GM18505 (cell line): ENCODE results near the gene TIAM1.

ENCODE experiments used
- ATAC-seq: cut with Tn5 transposase; IDR thresholded peaks from one replicate; pipeline ENCODE4 v1.9.1; 2021; ENCODE audit not compliant: unreplicated experiment
- POLR2A ChIP-seq: IDR thresholded peaks from 4 replicates; pipeline ENCODE4 v1.6.1; 2011; ENCODE audit warnings: borderline replicate concordance; ENCODE audit not compliant: insufficient read depth, insufficient read length; ENCODE audit errors: extremely low read depth

The TIAM1 gene

DNA sequence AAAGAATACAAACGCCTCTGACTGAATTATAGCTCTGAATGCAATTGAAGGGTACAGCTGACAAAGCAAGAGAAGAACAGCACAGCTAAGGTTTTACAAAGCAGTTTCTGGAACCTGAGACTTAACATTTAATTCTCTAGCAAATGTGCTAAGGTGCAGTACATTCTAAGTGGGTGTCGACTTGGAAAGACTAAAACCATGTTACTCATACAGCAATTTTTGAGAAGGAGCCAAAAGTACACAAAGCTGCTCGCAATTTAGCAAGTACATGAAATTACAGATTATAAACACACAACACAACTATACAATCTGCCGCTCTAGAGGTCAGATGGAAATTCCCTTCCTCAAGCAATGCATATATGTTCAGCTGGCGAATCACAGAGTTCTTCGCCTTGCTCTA is 121.9 kb downstream of the TIAM1 start:
- no peak for TF ChIP-seq POLR2A
- no peak for ATAC-seq

DNA sequence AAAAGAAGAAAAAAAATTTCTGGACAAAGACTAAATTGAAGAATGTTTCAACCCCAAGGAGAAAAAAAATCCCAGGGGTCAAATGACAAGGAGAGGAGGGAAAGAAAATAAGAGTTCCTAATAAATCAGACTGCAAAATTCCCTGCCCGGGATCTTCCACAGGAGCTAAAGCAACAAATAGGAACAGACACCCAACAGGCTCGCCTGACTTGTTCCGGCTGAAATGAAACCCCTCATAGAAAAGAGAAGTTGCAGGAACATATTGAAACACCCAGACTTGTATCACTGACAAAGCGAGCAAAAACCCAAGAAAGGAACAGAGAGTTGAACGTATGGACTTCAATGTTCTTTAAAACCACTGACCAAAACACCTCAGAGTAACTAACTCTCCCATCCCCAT is 123.0 kb downstream of the TIAM1 start:
- no peak for TF ChIP-seq POLR2A
- ATAC-seq, result no peak

DNA sequence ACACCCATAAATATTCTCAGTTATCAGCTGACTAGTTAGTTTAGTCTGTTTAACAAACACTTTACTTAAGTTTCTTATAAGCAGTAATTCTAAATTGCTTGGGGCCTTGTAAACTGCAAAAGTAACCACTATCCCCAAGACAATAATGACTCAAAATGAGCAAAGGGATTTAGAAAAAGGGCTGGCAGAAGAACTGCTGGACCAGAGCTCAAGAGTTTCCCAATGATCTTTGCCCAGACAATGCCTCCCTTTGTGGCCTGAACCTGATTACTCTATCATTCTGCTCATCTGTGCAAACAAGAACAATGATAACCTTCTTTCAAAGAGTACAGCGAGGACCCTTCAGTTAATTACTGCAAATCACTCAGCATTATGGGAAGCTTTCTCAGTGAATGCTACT is 123.5 kb downstream of the TIAM1 start:
- ATAC-seq, result no peak
- no peak for TF ChIP-seq POLR2A

DNA sequence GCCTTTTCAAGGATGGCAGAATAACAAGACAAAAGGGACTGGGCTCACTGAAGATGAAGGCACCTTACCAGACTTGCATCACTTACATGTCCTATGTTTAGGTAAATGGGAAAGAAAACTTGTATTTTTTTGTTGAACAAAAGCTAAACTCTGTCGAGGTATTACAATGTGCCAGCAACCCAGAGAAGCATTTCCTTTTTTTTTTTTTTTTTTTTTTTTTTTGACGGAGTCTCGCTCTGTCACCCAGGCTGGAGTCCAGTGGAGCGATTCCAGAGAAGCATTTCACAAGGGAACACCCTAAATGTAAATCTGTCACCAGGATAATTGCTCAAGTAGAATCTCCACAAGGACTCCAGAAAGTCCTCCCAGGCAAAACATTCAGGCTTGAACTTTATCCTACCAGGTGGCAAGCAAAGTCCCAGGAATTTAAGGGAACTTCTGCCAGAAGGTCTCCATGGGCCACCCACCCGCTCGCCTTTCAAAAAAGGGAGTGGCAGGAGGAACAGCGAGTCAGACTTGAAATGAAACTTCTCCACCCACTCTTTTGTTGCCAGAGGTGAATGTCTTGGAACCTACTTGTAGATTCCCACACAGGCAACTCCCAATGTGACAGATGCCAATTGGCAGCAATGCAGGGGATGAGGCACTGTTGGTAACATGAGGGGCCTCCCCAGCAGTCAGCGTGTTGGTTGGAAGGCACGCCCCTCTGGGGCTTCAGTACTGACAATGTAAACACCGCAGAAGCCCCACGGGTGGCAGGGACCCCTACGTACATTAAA is 125.0 kb downstream of the TIAM1 start:
- TF ChIP-seq POLR2A, result no peak
- ATAC-seq, result no peak

DNA sequence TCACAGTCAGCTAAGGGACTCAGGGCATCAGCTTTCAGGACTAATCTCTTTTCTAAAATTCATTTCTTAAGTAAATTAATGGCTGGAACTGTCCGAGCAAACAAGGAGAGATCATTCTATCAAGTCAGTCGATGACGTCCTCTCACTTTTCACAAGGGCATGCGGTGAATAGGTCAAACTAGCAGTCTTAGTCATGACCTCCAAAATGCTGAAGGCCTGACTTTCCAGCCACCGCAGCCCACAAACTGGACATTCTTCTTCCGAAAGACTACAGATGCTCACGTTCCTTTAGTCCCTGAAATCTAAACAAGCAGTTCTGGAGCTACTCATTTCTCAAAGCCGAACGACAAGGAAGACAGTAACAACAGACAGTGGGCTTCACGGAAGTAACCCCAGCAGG is 127.9 kb downstream of the TIAM1 start:
- no peak for TF ChIP-seq POLR2A
- ATAC-seq, result no peak

DNA sequence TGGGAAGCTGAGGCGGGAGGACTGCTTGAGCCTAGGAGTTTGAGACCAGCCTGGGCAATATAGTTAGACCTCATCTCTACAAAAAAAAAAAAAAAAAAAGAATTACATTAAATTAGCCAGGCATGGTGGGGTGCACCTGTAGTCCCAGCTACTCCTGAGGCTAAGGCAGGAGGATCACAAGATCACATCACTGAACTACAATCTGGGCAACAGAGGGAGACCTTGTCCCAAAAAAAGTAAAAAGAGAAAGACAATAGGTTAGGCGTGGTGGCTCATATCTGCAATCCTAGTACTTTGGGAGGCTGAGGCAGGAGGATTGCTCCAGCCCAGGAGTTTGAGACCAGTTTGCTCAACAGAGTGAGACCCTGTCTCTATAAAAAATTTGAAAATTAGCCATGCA is 130.3 kb downstream of the TIAM1 start:
- ATAC-seq, result no peak

DNA sequence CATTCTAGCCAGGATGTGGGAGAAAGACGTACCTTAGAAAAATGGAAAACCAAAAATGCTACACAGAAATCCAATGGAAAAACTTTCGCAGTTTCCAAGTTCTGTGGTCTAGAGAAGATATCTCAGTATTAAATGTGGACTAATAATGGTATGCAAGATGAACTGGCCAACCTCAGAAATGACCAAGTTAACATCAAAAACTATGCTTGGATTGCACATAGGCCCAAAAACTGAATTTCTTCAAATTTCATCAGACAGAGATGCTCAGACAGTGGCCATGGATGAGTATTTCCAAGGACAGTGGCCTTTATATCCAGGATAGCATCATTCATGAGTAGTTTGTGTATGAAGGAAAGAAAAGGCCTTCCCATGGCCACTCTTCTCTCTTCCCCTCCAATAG is 132.2 kb downstream of the TIAM1 start:
- no peak for ATAC-seq
- no peak for TF ChIP-seq POLR2A

More for the DNA sequence above, 130.3 kb downstream of the TIAM1 start:
- TF ChIP-seq POLR2A, result no peak

DNA sequence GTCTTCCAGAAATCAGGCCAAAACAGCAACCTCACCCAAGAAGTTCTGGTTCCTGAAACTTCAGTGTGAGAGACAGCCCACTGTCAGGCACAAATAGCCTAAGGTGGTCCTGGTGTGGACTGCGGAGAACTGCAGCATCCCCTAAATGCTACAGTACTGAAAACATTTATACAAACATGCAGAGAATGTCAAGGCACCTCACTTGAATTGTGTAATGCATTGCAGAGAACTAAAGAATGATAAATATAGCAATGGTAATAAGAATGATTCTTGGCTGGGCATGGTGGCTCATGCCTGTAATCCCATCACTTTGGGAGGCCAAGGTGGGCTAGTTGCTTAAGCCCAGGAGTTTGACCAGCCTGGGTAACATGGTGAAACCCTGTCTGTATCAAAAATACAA is 138.6 kb downstream of the TIAM1 start:
- ATAC-seq, result no peak
- TF ChIP-seq POLR2A, result no peak

DNA sequence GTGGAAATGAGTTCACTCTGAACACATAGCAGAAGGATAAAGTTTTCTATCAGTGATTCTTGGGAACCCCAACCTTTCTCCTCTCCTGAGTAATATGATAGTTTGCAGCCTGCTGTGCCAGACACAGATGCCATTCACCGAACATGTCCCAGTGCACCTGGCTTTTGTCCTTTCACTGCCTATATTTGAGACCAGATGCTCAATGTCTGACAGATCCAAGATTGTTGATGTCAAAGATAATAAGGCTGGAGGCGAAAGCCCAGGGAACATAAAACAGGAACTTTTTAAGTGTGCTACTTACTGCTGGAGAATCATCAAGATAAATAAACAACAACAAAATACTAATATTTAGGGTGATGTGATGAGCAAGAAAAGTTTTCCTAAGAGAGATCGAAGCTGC is 139.3 kb downstream of the TIAM1 start:
- TF ChIP-seq POLR2A, result no peak
- ATAC-seq, result no peak

DNA sequence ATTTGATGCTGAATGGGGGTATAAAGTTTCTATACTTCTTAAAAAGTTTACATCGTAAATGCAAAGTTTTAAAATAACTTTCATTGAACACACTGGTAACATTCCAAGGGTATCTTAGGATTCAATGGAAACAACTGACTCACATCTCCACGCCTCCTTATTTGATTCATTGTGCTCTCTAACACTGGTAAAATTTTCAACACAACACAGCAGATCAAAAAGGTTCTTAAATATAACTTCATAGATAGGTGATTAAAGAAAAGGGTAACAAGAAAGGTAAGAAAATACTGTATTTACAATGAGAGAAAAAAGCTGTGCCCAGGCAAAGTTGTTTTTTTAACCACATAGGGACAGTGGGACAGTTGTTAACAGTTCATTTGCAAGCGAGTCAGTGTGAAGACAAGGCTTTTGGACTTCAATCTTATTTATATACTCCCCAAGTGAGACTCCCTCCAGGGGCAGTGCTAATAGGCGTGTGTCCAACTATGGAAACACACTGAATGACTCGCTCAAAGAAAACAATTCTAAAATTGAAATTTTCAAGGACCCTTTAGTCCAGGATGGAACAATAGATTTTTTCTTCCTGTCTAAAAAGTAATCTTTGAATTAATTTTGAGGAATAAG is 140.5 kb downstream of the TIAM1 start:
- ATAC-seq, result no peak
- no peak for TF ChIP-seq POLR2A

DNA sequence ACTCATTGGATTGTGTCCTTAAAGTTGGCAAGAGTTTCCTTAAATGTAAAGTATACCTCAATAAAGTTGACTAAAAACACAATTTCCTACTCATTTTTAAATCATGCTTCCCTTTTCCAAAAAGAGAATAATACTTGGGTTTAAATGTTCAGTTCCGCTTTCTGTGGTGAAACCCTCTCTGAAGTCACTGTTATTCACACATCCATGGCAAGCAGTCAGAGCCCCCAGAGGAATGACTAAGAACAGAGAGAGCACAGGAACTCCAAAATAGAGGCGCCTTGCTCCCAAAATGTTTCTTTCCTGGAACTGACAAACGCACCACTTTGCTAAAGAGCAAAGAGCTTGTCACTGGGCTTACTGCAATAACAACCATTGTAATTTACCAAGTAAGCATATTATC is 142.5 kb downstream of the TIAM1 start:
- peak; percentile 56 for ATAC-seq
- no peak for TF ChIP-seq POLR2A

DNA sequence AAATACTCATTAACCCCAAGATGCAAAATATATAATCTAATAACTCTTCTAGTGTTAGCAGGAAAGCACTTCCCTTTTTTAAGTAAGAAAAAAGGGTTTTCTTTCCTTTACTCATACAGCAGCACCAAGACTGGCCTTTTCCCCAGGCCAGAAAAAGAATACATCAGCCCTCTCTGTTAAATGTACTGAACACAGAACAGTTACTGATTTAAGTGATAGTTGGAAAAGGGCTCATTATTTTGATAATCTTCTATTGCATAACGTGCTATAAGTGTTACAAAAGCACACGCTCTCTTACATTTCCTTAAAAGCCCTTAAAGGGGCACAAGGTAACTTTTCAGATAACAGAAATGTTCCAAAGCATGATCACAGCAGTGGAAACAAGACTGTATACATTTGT is 142.9 kb downstream of the TIAM1 start:
- no peak for ATAC-seq
- TF ChIP-seq POLR2A, result no peak

DNA sequence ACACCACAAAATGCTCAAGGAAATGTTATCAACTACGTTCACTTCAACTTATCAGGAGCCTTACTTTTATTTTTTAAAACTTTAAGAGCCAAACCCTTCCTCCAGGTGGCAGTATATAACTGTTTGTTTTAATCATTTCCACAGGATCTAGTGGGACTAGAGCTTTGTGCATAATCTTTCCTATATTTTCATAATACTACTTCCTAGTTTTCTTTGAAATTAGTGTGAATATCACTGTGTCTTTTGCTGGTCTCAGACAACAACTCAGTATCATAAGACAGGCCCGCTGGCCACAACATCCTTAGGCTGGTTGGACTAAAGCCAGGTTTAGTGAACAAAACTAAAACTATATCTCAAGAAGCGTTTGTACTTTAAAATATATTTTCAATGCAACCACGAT is 145.5 kb downstream of the TIAM1 start:
- TF ChIP-seq POLR2A, result no peak
- no peak for ATAC-seq

DNA sequence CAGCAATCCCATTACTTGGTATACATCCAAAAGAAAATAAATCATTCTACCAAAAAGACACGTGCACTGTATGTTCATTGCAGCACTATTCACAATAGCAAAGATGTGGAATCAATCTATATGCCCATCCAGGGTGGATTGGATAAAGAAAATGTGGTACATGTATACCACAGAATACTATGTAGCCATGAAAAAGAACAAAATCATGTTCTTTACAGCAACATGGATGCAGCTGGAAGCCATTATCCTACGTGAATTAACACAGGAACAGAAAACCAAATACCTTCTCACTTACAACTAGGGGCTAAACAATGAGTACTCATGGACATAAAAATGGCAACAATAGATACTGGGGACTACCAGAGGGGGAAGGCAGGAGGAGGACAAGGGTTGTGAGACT is 147.3 kb downstream of the TIAM1 start:
- no peak for ATAC-seq
- TF ChIP-seq POLR2A, result no peak
